Activated T-cell treated with anti-CD3 and anti-CD28 coated beads, Interleukin-2, amount 50 U/mL, for 24 hours (primary cell): Measurements from ENCODE around the gene CREM.

Experiments
- DNase-seq: peaks from one replicate; pipeline ENCODE4 v3.0.0-alpha.2; 2020
- H3K27ac Mint-ChIP-seq: 2 replicates; pipeline ENCODE4 v1.8.0; 2020; ENCODE audit warnings: mild to moderate bottlenecking, mixed read lengths
- H3K27me3 Mint-ChIP-seq: 2 replicates; pipeline ENCODE4 v1.8.0; 2020; ENCODE audit warnings: mixed read lengths
- H3K36me3 Mint-ChIP-seq: 2 replicates; pipeline ENCODE4 v1.8.0; 2020; ENCODE audit warnings: low read depth, mixed read lengths
- H3K4me1 Mint-ChIP-seq: 2 replicates; pipeline ENCODE4 v1.8.0; 2020; ENCODE audit warnings: low read depth, mixed read lengths
- H3K4me3 Mint-ChIP-seq: 2 replicates; pipeline ENCODE4 v1.8.0; 2020; ENCODE audit warnings: mild to moderate bottlenecking, moderate library complexity, mixed read lengths
- H3K9me3 Mint-ChIP-seq: 2 replicates; pipeline ENCODE4 v1.8.0; 2020; ENCODE audit warnings: mixed read lengths

Gene CREM

GRCh38 chr10:35194471-35194870, 67.8 kb downstream of the CREM start:
- peaks cover 53% of the 10 kb centered on the region for H3K36me3 Mint-ChIP-seq
- H3K4me3 Mint-ChIP-seq, result peak overlapping the region; percentile 51
- no peaks in the 10 kb centered on the region for H3K27me3 Mint-ChIP-seq
- no peak for DNase-seq
- peaks cover 45% of the 10 kb centered on the region for H3K4me1 Mint-ChIP-seq
- no peaks in the 10 kb centered on the region for H3K9me3 Mint-ChIP-seq
- H3K27ac Mint-ChIP-seq, result peak overlapping the region; percentile 99

GRCh38 chr10:35194906-35195305, 68.3 kb downstream of the CREM start:
- H3K27me3 Mint-ChIP-seq, result no peaks in the 10 kb centered on the region
- H3K4me1 Mint-ChIP-seq, result peaks cover 47% of the 10 kb centered on the region
- no peak for DNase-seq
- no peaks in the 10 kb centered on the region for H3K9me3 Mint-ChIP-seq
- H3K36me3 Mint-ChIP-seq, result peaks cover 49% of the 10 kb centered on the region
- peak overlapping the region; percentile 82 for H3K4me3 Mint-ChIP-seq
- peak overlapping the region; percentile 99 for H3K27ac Mint-ChIP-seq

- H3K9me3 Mint-ChIP-seq, result no peaks in the 10 kb centered on the region
- peak overlapping the region; percentile 99 for H3K27ac Mint-ChIP-seq
- H3K27me3 Mint-ChIP-seq, result no peaks in the 10 kb centered on the region
- peak; percentile 73 for DNase-seq
- peak overlapping the region; percentile 82 for H3K4me3 Mint-ChIP-seq
- peaks cover 50% of the 10 kb centered on the region for H3K36me3 Mint-ChIP-seq
- peaks cover 53% of the 10 kb centered on the region for H3K4me1 Mint-ChIP-seq
Measured at GRCh38 chr10:35195361-35196306, 69.0 kb downstream of the CREM start.

GRCh38 chr10:35200487-35200886, 73.8 kb downstream of the CREM start:
- peaks cover 58% of the 10 kb centered on the region for H3K36me3 Mint-ChIP-seq
- peaks cover 48% of the 10 kb centered on the region for H3K4me1 Mint-ChIP-seq
- H3K27ac Mint-ChIP-seq, result peak overlapping the region; percentile 1
- H3K9me3 Mint-ChIP-seq, result no peaks in the 10 kb centered on the region
- no peak overlapping the region for H3K4me3 Mint-ChIP-seq
- DNase-seq, result no peak
- no peaks in the 10 kb centered on the region for H3K27me3 Mint-ChIP-seq

- H3K36me3 Mint-ChIP-seq, result peaks cover 56% of the 10 kb centered on the region
- H3K27ac Mint-ChIP-seq, result no peak overlapping the region
- peaks cover 45% of the 10 kb centered on the region for H3K4me1 Mint-ChIP-seq
- DNase-seq, result no peak
- H3K27me3 Mint-ChIP-seq, result no peaks in the 10 kb centered on the region
- no peak overlapping the region for H3K4me3 Mint-ChIP-seq
- H3K9me3 Mint-ChIP-seq, result no peaks in the 10 kb centered on the region
Measured at GRCh38 chr10:35201234-35201633, 74.6 kb downstream of the CREM start.

- peaks cover 48% of the 10 kb centered on the region for H3K4me1 Mint-ChIP-seq
- H3K27ac Mint-ChIP-seq, result no peak overlapping the region
- H3K36me3 Mint-ChIP-seq, result peaks cover 61% of the 10 kb centered on the region
- no peak for DNase-seq
- H3K4me3 Mint-ChIP-seq, result no peak overlapping the region
- H3K9me3 Mint-ChIP-seq, result no peaks in the 10 kb centered on the region
- no peaks in the 10 kb centered on the region for H3K27me3 Mint-ChIP-seq
Measured at GRCh38 chr10:35202050-35202449, 75.4 kb downstream of the CREM start.

GRCh38 chr10:35203745-35204144, 77.1 kb downstream of the CREM start:
- Mint-ChIP-seq H3K27ac (no peak overlapping the region), H3K4me3 (no peak overlapping the region), H3K9me3 (no peaks in the 10 kb centered on the region)

GRCh38 chr10:35204650-35205319, 78.1 kb downstream of the CREM start:
- no peak overlapping the region for H3K27ac Mint-ChIP-seq
- H3K9me3 Mint-ChIP-seq, result no peaks in the 10 kb centered on the region
- no peaks in the 10 kb centered on the region for H3K27me3 Mint-ChIP-seq
- H3K4me1 Mint-ChIP-seq, result peaks cover 52% of the 10 kb centered on the region
- H3K4me3 Mint-ChIP-seq, result no peak overlapping the region
- DNase-seq, result no peak
- peaks cover 75% of the 10 kb centered on the region for H3K36me3 Mint-ChIP-seq

More at GRCh38 chr10:35203745-35204144, 77.1 kb downstream of the CREM start:
- Mint-ChIP-seq H3K27me3 (no peaks in the 10 kb centered on the region), H3K4me1 (peaks cover 49% of the 10 kb centered on the region), H3K36me3 (peaks cover 65% of the 10 kb centered on the region)
- DNase-seq, result no peak

GRCh38 chr10:35206274-35206673, 79.6 kb downstream of the CREM start:
- peaks cover 51% of the 10 kb centered on the region for H3K4me1 Mint-ChIP-seq
- no peak overlapping the region for H3K4me3 Mint-ChIP-seq
- peaks cover 83% of the 10 kb centered on the region for H3K36me3 Mint-ChIP-seq
- no peaks in the 10 kb centered on the region for H3K27me3 Mint-ChIP-seq
- H3K27ac Mint-ChIP-seq, result no peak overlapping the region
- DNase-seq, result no peak
- no peaks in the 10 kb centered on the region for H3K9me3 Mint-ChIP-seq

- Mint-ChIP-seq H3K4me1 (peaks cover 37% of the 10 kb centered on the region), H3K4me3 (peak overlapping the region; percentile 51), H3K36me3 (peaks cover 87% of the 10 kb centered on the region), H3K9me3 (no peaks in the 10 kb centered on the region), H3K27me3 (no peaks in the 10 kb centered on the region), H3K27ac (peak overlapping the region; percentile 91)
- no peak for DNase-seq
Measured at GRCh38 chr10:35208536-35208935, 81.9 kb downstream of the CREM start.

- Mint-ChIP-seq H3K27ac (peak overlapping the region; percentile 91), H3K27me3 (no peaks in the 10 kb centered on the region), H3K9me3 (no peaks in the 10 kb centered on the region), H3K36me3 (peaks cover 85% of the 10 kb centered on the region), H3K4me1 (peaks cover 34% of the 10 kb centered on the region), H3K4me3 (peak overlapping the region; percentile 51)
- no peak for DNase-seq
Measured at GRCh38 chr10:35208949-35209613, 82.4 kb downstream of the CREM start.

- no peak for DNase-seq
- no peak overlapping the region for H3K27ac Mint-ChIP-seq
- no peaks in the 10 kb centered on the region for H3K27me3 Mint-ChIP-seq
- no peak overlapping the region for H3K4me3 Mint-ChIP-seq
- H3K4me1 Mint-ChIP-seq, result peaks cover 38% of the 10 kb centered on the region
- peaks cover 77% of the 10 kb centered on the region for H3K36me3 Mint-ChIP-seq
- H3K9me3 Mint-ChIP-seq, result no peaks in the 10 kb centered on the region
Measured at GRCh38 chr10:35210961-35211360, 84.3 kb downstream of the CREM start.

- H3K27me3 Mint-ChIP-seq, result no peaks in the 10 kb centered on the region
- H3K36me3 Mint-ChIP-seq, result peaks cover 75% of the 10 kb centered on the region
- H3K9me3 Mint-ChIP-seq, result no peaks in the 10 kb centered on the region
- H3K4me1 Mint-ChIP-seq, result peaks cover 40% of the 10 kb centered on the region
- no peak overlapping the region for H3K4me3 Mint-ChIP-seq
- H3K27ac Mint-ChIP-seq, result no peak overlapping the region
- no peak for DNase-seq
Measured at GRCh38 chr10:35211390-35211789, 84.7 kb downstream of the CREM start.

GRCh38 chr10:35212856-35213255, 86.2 kb downstream of the CREM start:
- no peak overlapping the region for H3K27ac Mint-ChIP-seq
- H3K4me3 Mint-ChIP-seq, result no peak overlapping the region
- H3K4me1 Mint-ChIP-seq, result peaks cover 50% of the 10 kb centered on the region
- no peak for DNase-seq
- no peaks in the 10 kb centered on the region for H3K27me3 Mint-ChIP-seq
- no peaks in the 10 kb centered on the region for H3K9me3 Mint-ChIP-seq
- H3K36me3 Mint-ChIP-seq, result peaks cover 61% of the 10 kb centered on the region
